ENCODE measurements around the gene KLF15. TPM values are rescaled to one million over a fixed set of nuclear protein-coding genes. Genes with fewer than 3 reads are reported as not detected.
"Not testable (repeated sequence)": the region's sequence is repeated elsewhere in the genome, so short reads cannot be mapped to it uniquely, and the experiment has no call there.

Gene KLF15
- total RNA-seq, 1 donor = 1.5 TPM

DNA sequence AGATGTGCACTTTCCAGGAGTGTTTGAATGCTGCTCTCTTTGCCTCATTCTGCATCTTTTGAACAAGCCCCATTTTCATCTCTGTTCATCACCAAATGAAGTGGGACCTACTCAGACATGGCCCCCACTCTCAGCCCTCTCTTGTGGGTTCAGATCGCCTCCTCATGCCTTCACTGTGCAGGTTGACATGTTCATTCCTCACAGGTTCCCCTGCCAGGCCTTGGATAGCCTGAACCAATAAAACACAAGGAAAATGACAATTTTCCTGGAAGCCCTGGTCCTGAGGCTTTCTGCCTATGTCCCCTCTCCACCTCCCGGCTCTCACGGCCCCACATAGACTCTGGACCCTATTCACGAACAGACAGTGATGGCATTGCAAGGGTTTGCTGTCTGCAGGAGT, 17.7 kb downstream of the KLF15 start:
- DNase-seq (ENCODE audit: low read depth) = no peak
- TF ChIP-seq, protein P1, sequence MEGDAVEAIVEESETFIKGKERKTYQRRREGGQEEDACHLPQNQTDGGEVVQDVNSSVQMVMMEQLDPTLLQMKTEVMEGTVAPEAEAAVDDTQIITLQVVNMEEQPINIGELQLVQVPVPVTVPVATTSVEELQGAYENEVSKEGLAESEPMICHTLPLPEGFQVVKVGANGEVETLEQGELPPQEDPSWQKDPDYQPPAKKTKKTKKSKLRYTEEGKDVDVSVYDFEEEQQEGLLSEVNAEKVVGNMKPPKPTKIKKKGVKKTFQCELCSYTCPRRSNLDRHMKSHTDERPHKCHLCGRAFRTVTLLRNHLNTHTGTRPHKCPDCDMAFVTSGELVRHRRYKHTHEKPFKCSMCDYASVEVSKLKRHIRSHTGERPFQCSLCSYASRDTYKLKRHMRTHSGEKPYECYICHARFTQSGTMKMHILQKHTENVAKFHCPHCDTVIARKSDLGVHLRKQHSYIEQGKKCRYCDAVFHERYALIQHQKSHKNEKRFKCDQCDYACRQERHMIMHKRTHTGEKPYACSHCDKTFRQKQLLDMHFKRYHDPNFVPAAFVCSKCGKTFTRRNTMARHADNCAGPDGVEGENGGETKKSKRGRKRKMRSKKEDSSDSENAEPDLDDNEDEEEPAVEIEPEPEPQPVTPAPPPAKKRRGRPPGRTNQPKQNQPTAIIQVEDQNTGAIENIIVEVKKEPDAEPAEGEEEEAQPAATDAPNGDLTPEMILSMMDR (IDR thresholded peaks at IDR 0.05; ENCODE audit: insufficient read depth, low read length) = no peak

DNA sequence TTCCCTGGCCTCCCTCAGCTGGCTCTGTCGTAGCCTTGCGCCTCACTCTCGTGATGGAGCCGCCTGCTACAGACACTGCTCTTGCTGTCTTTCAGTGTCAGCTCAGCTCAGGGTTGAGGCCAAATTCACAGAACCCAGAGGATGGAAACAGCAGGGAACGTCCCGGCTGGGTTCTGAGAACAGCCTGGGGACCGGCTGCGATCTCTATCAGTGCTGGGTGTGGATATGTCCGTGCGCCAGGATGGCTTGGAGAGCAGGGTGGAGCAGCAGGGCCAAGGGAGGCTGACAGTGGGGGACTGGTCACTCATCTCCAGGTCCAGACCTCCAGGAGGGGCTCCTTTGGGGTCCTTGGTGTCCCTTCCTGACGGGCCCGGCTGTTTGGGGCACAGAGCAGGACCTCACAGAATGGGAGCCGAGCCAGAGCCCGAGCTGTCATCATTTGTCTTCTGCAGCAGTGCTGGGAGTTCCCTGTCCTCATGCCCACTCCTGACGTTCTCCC, 18.4 kb downstream of the KLF15 start:
- TF ChIP-seq, protein P1 (IDR thresholded peaks at IDR 0.05; ENCODE audit: insufficient read depth, low read length) = no peak
- no peak overlapping the region for H3K4me3 ChIP-seq (ENCODE audit: low read depth, low read length)
- DNase-seq (ENCODE audit: low read depth) = no peak

More for the DNA sequence above, 17.7 kb downstream of the KLF15 start:
- no peak overlapping the region for H3K4me3 ChIP-seq (ENCODE audit: low read depth, low read length)

DNA sequence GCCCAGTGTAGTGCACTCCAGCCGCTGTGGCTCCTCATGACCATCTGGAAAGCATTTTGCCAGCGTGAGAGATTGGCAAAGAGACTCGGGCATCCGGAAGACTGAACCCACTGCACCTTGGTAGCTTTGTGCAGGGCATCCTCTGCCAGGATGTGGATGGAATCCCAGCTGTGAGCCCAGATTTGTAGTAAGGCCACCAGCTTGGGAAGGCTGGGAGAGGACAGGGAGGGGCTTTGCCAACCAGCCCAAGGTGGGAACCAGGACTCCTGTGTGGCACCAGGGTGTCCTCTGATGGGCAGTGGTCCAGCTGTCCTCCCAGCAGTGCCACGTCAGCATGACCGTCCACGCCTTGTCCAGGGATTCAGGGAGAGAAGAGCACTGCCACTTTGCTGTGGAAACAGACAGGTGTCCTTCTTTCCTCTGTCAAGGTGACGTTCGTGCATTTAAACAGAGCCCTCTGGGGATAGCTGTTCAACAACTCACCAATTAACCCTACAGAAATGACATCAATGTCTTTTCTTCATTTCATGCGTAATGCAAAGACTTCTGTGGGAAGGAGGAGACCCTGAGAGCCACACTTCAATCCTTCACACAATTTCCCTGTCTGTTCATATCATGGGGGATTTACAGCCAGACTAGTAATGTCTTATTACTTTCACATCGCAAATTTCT, 19.1 kb downstream of the KLF15 start:
- DNase-seq (ENCODE audit: low read depth) = no peak
- TF ChIP-seq, protein P1 (IDR thresholded peaks at IDR 0.05; ENCODE audit: insufficient read depth, low read length) = no peak
- H3K4me3 ChIP-seq (ENCODE audit: low read depth, low read length) = no peak overlapping the region

DNA sequence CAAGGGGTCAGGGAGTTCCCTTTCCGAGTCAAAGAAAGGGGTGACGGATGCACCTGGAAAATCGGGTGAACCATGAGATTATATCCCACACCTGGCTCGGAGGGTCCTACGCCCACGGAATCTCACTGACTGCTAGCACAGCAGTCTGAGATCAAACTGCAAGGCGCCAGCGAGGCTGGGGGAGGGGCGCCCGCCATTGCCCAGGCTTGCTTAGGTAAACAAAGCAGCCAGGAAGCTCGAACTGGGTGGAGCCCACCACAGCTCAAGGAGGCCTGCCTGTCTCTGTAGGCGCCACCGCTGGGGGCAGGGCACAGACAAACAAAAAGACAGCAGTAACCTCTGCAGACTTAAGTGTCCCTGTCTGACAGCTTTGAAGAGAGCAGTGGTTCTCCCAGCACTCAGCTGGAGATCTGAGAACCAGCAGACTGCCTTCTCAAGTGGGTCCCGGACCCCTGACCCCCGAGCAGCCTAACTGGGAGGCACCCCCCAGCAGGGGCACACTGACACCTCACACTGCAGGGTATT, 25.3 kb downstream of the KLF15 start:
- not testable (repeated sequence) for H3K4me3 ChIP-seq (ENCODE audit: low read depth, low read length); DNase-seq (ENCODE audit: low read depth)

DNA sequence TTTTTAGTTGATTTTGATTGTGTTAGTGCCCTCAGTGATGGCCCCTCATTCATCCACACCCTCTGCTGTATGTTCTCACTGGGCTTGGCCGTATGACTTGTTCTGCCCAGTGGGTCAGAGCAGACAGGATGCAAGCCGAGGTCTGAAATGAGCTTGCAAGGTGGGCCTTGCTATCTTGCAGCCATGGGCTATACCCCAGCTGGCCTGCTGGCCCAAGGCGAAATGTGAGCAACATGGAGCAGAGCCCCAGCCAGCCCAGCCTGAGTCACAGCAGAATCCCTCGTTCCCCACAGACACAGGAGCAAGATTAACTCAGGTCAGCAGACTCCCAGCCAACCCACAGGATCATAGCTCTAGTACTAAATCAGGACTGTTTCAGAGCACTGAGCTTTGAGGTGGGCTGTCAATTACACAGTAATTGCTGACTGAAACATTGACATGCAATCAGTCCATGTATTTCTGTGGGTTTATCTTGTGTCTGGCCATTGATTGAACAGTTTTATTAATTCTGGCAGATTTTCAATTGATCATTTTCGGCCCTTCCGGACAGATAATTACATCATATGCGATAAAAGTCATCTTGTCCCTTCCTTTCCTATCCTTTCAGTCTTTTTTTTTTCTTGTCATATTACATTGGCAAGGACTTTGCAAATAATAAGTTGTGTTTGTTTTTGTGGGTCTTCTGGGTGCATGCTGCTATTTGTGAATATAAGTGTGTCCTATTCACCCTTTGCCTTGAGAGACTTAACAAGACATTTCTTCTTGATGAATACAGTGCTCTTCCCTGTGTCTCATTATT, 27.1 kb downstream of the KLF15 start:
- DNase-seq (ENCODE audit: low read depth) = no peak
- no peak overlapping the region for H3K4me3 ChIP-seq (ENCODE audit: low read depth, low read length)
- TF ChIP-seq, protein P1 (IDR thresholded peaks at IDR 0.05; ENCODE audit: insufficient read depth, low read length) = no peak

DNA sequence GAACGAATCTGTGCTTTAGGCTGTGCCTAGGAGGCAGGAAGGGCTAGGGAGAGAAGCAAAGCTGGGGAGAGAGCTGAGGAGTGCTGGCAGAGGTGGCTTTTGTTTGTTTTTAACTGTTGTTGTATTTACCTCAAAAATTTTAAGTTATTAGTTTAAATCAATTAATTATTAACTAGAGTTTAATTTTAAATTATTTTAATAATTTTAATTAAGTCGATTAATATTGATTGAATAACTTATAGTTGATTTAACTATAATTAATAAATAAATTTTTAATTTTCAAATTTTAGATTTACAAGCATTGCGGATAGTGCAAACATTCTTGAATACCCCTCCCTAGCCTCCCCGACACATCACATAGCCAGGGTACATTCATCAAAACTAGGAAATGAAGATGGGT, 30.6 kb downstream of the KLF15 start:
- H3K4me3 ChIP-seq (ENCODE audit: low read depth, low read length) = no peak overlapping the region
- TF ChIP-seq, protein P1 (IDR thresholded peaks at IDR 0.05; ENCODE audit: insufficient read depth, low read length) = no peak
- DNase-seq (ENCODE audit: low read depth) = no peak

Measured in fibroblast of the aortic adventitia (primary cell).